ENCODE measurements around the gene MACROD1. TPM values are rescaled to one million over a fixed set of nuclear protein-coding genes. Genes with fewer than 3 reads are reported as not detected.
A peak's percentile ranks its signal among the peaks of the same experiment; 100 is the strongest.

The MACROD1 gene
- total RNA-seq, 1 donor = 17.7 TPM

DNA sequence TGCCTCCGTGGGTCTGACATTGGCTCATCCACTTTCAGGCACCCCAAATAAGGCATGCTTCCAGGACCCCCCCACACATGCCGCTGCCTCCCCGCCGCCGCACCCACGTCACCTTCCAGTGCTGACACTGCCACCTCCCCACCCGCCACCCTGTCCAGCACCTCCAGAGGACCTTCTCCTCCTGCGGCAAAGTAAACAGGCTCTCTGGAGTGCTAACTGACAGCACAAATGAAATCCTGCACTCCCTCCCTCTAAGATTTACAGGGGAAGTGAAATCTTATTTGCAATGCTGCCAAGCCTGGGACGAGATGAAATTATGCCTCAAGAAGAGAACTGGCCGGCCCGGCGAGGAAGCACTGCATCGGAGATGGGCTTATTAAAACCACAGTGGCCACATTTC is 35.3 kb downstream of the MACROD1 start:
- H3K4me2 ChIP-seq (ENCODE audit: insufficient read depth, low read length) = no peak overlapping the region
- no peaks in the 10 kb centered on the region for H3K27me3 ChIP-seq (ENCODE audit: insufficient read depth, low read length)
- no peaks in the 10 kb centered on the region for H3K9me3 ChIP-seq (ENCODE audit: low read depth, low read length)
- H3K27ac ChIP-seq (ENCODE audit: low read depth, low read length) = no peak overlapping the region
- no peak for DNase-seq (ENCODE audit: insufficient read length, low spot score, missing footprints)
- no peaks in the 10 kb centered on the region for H3K4me1 ChIP-seq (ENCODE audit: insufficient read depth, low read length)
- TF ChIP-seq, protein P1, sequence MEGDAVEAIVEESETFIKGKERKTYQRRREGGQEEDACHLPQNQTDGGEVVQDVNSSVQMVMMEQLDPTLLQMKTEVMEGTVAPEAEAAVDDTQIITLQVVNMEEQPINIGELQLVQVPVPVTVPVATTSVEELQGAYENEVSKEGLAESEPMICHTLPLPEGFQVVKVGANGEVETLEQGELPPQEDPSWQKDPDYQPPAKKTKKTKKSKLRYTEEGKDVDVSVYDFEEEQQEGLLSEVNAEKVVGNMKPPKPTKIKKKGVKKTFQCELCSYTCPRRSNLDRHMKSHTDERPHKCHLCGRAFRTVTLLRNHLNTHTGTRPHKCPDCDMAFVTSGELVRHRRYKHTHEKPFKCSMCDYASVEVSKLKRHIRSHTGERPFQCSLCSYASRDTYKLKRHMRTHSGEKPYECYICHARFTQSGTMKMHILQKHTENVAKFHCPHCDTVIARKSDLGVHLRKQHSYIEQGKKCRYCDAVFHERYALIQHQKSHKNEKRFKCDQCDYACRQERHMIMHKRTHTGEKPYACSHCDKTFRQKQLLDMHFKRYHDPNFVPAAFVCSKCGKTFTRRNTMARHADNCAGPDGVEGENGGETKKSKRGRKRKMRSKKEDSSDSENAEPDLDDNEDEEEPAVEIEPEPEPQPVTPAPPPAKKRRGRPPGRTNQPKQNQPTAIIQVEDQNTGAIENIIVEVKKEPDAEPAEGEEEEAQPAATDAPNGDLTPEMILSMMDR (IDR thresholded peaks at IDR 0.05; ENCODE audit: extremely low read depth, low read depth, low read length) = no peak
- H2AFZ ChIP-seq (ENCODE audit: low read length) = no peak overlapping the region
- H3K79me2 ChIP-seq (ENCODE audit: insufficient read depth, low read length) = no peaks in the 10 kb centered on the region
- H3K36me3 ChIP-seq (ENCODE audit: insufficient read depth, low read length) = no peaks in the 10 kb centered on the region
- H4K20me1 ChIP-seq (ENCODE audit: insufficient read depth, low read length) = peaks cover 8% of the 10 kb centered on the region
- no peak overlapping the region for H3K4me3 ChIP-seq (ENCODE audit: insufficient read depth, low read length)

DNA sequence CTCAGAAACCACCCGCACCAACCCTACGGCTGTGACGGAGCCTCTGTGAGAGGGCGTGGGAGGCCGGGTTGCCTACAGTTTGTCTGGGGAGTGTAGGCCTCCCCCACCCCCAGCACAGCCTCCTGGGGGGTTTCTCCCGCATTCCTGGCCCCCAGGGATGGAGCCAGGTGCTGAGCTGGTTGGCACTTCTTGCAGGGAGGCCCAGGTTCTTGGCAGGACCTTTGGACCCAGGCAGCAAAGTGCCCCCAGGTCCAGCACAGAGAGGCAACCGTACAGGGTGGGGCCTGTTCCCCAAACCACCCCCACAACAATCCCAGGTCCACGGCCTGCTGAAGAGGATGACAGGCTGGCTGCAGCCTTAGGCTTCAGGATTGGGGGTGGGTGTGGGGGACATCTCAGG is 36.5 kb downstream of the MACROD1 start:
- Histone ChIP-seq H3K9me3 (ENCODE audit: low read depth, low read length) (no peaks in the 10 kb centered on the region), H3K27ac (ENCODE audit: low read depth, low read length) (no peak overlapping the region), H3K27me3 (ENCODE audit: insufficient read depth, low read length) (no peaks in the 10 kb centered on the region), H2AFZ (ENCODE audit: low read length) (no peak overlapping the region), H3K36me3 (ENCODE audit: insufficient read depth, low read length) (no peaks in the 10 kb centered on the region), H3K4me1 (ENCODE audit: insufficient read depth, low read length) (no peaks in the 10 kb centered on the region), H3K4me2 (ENCODE audit: insufficient read depth, low read length) (no peak overlapping the region), H3K4me3 (ENCODE audit: insufficient read depth, low read length) (no peak overlapping the region), H3K79me2 (ENCODE audit: insufficient read depth, low read length) (no peaks in the 10 kb centered on the region), H4K20me1 (ENCODE audit: insufficient read depth, low read length) (peaks cover 8% of the 10 kb centered on the region)
- peak; percentile 82 for DNase-seq (ENCODE audit: insufficient read length, low spot score, missing footprints)
- TF ChIP-seq, protein P1 (IDR thresholded peaks at IDR 0.05; ENCODE audit: extremely low read depth, low read depth, low read length) = no peak

DNA sequence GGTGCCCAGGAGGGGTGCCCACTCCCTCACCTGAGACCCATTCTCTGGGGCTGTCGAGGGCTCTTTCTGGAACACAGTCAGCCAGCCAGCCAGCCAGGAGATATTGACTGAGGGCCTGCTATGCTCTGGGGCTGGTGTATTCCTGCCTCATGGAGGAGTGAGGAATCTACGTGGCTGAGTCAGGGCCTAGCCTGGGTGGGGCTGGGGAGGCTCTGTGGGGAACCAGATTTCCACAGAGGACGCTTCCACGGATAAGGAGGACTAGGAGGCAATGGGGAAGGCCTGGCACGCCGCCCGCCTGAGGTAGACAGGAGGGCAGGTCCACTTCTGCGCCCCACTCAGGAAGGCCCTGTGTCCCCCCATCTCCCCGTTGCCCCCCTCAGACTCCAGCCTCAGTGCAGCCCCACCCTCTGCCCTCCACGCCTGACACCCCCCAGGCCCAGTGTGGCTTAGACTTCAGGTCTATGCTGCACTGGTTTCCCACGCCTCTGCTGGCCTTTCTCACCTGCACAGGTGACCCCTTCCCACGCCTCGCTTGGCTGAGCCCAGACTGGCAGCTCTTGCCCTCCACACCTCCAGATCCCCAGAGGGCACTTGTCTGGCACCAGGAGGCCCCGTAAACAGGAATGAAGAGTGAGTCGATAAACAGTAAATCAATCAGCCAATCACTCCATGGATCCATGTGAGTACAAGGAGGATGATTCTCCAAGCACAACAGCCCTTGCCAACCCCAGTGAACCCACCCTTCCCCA is 37.5 kb downstream of the MACROD1 start:
- peaks cover under 1% of the 10 kb centered on the region for H4K20me1 ChIP-seq (ENCODE audit: insufficient read depth, low read length)
- H2AFZ ChIP-seq (ENCODE audit: low read length) = no peak overlapping the region
- DNase-seq (ENCODE audit: insufficient read length, low spot score, missing footprints) = peak; percentile 92
- no peak overlapping the region for H3K4me2 ChIP-seq (ENCODE audit: insufficient read depth, low read length)
- H3K36me3 ChIP-seq (ENCODE audit: insufficient read depth, low read length) = no peaks in the 10 kb centered on the region
- H3K27ac ChIP-seq (ENCODE audit: low read depth, low read length) = no peak overlapping the region
- no peaks in the 10 kb centered on the region for H3K27me3 ChIP-seq (ENCODE audit: insufficient read depth, low read length)
- no peaks in the 10 kb centered on the region for H3K79me2 ChIP-seq (ENCODE audit: insufficient read depth, low read length)
- no peaks in the 10 kb centered on the region for H3K9me3 ChIP-seq (ENCODE audit: low read depth, low read length)
- TF ChIP-seq, protein P1 (IDR thresholded peaks at IDR 0.05; ENCODE audit: extremely low read depth, low read depth, low read length) = no peak
- no peak overlapping the region for H3K4me3 ChIP-seq (ENCODE audit: insufficient read depth, low read length)
- no peaks in the 10 kb centered on the region for H3K4me1 ChIP-seq (ENCODE audit: insufficient read depth, low read length)

DNA sequence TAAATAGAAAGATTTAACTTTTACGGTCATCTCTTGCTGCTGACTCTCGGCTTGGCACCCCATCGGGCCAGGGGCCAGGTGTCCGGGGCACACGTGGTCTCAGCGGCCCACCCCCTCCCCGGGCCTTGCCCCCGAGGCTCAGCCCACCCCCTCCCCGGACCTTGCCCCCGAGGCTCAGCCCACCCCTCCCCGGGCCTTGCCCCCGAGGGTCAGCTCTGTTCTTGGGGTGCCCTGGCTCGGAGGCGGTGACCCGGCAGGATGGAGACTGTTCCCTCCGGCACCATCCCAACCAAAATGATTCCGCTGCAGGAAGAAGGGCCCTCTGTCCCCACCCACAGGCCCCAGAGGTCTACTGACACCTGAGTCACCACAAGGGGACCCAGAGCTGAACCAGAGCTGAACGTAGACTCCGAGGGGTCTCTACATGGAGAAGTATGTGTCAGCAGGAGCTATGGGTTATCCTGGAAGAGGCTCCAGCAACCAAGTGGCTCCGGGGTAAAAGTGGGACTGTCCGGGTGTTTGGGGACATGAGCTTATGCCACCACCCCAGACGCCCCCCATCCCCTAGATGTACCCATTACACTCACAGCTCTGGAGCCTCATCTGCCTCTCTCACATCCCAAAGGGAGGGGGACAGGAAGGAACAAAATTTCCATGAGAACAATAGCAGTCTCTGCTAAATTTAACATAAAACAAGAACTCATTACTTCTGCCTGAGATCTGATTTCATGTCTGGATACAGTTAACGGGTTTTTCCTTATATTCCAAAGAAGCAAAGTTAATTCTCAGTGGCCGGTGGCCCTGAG is 38.4 kb downstream of the MACROD1 start:
- H3K4me1 ChIP-seq (ENCODE audit: insufficient read depth, low read length) = peaks cover 3% of the 10 kb centered on the region
- no peaks in the 10 kb centered on the region for H4K20me1 ChIP-seq (ENCODE audit: insufficient read depth, low read length)
- no peak for DNase-seq (ENCODE audit: insufficient read length, low spot score, missing footprints)
- H3K79me2 ChIP-seq (ENCODE audit: insufficient read depth, low read length) = no peaks in the 10 kb centered on the region
- no peak overlapping the region for H3K27ac ChIP-seq (ENCODE audit: low read depth, low read length)
- H3K36me3 ChIP-seq (ENCODE audit: insufficient read depth, low read length) = no peaks in the 10 kb centered on the region
- H2AFZ ChIP-seq (ENCODE audit: low read length) = no peak overlapping the region
- no peaks in the 10 kb centered on the region for H3K9me3 ChIP-seq (ENCODE audit: low read depth, low read length)
- no peaks in the 10 kb centered on the region for H3K27me3 ChIP-seq (ENCODE audit: insufficient read depth, low read length)
- H3K4me2 ChIP-seq (ENCODE audit: insufficient read depth, low read length) = no peak overlapping the region
- TF ChIP-seq, protein P1 (IDR thresholded peaks at IDR 0.05; ENCODE audit: extremely low read depth, low read depth, low read length) = no peak
- no peak overlapping the region for H3K4me3 ChIP-seq (ENCODE audit: insufficient read depth, low read length)
